Uterus (tissue), 2 donors: ENCODE results near the gene PLSCR2.

Source experiments
- POLR2A ChIP-seq, 2 donors: fragments of 450-650 bp; IDR thresholded peaks; one replicate each; pipeline ENCODE4 v1.6.1; 2016; ENCODE audit warnings: antibody characterized with exemption in 2 of 2, mild to moderate bottlenecking in 1 of 2, moderate library complexity in 1 of 2
- TF ChIP-seq, protein P1 (sequence below), 4 experiments: fragments of 200-600 bp in 2 of 4; fragments of 450-650 bp in 2 of 4; sonication (generic) in 2 of 4; IDR thresholded peaks; one replicate each; pipeline ENCODE4 v1.5.1; 2016 to 2019; ENCODE audit warnings: antibody characterized with exemption in 4 of 4, mild to moderate bottlenecking in 2 of 4, moderate library complexity in 1 of 4

DNA sequence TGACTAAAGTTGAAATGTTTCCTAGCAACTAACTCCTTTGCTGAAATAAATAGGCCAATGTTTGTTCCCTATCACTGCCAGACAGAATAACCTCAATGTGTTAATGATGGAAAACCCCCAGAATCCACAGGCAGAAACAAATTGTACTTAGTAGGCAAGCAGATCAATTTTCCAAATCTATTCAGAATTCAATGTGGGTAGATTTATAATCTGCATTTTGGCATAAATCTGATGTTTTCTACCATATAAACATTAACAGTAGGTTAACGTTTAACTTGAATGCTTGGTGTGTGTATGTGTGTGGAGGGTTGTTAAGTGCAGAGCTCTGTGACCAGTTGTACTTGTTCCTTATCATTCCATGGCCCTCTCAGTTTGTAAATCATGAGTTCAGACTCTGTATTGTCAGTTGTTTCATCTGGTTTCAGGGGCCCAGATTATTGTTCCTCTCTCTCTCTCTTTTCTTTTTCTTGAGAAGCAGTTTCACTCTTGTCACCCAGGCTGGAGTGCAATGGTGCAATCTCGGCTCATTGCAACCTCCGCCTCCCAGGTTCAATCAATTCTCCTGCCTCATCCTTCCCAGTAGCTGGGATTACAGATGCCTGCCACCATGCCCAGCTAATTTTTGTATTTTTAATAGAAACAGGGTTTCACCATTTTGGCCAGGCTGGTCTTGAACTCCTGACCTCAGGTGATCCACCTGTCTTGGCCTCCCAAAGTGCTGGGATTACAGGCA is 42.2 kb upstream of the PLSCR2 start:
- no peak for TF ChIP-seq POLR2A (IDR thresholded peaks at IDR 0.05)
- TF ChIP-seq, protein P1, sequence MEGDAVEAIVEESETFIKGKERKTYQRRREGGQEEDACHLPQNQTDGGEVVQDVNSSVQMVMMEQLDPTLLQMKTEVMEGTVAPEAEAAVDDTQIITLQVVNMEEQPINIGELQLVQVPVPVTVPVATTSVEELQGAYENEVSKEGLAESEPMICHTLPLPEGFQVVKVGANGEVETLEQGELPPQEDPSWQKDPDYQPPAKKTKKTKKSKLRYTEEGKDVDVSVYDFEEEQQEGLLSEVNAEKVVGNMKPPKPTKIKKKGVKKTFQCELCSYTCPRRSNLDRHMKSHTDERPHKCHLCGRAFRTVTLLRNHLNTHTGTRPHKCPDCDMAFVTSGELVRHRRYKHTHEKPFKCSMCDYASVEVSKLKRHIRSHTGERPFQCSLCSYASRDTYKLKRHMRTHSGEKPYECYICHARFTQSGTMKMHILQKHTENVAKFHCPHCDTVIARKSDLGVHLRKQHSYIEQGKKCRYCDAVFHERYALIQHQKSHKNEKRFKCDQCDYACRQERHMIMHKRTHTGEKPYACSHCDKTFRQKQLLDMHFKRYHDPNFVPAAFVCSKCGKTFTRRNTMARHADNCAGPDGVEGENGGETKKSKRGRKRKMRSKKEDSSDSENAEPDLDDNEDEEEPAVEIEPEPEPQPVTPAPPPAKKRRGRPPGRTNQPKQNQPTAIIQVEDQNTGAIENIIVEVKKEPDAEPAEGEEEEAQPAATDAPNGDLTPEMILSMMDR (IDR thresholded peaks at IDR 0.05): no peak
